Embryonic facial prominence (tissue), 1 donor: ENCODE results near the gene COL23A1.
"Not testable (repeated sequence)": the region's sequence is repeated elsewhere in the genome, so short reads cannot be mapped to it uniquely, and the experiment has no call there.

Experiments
- DNase-seq: peaks from one replicate; pipeline ENCODE4 v3.0.0-alpha.2; 2016; ENCODE audit errors: extremely low spot score

Gene COL23A1

GRCh38 chr5:178229861-178230260 is 360.3 kb downstream of the COL23A1 start:
- no peak for DNase-seq

GRCh38 chr5:178229111-178229510 is 361.1 kb downstream of the COL23A1 start:
- not testable (repeated sequence) for DNase-seq

- no peak for DNase-seq
Observed at GRCh38 chr5:178228609-178229008, 361.6 kb downstream of the COL23A1 start.

- no peak for DNase-seq
Observed at GRCh38 chr5:178227929-178228328, 362.3 kb downstream of the COL23A1 start.

- DNase-seq = no peak
Observed at GRCh38 chr5:178227138-178227659, 363.0 kb downstream of the COL23A1 start.

- no peak for DNase-seq
Observed at GRCh38 chr5:178225174-178225573, 365.0 kb downstream of the COL23A1 start.

GRCh38 chr5:178224403-178224802 is 365.8 kb downstream of the COL23A1 start:
- DNase-seq = no peak

- no peak for DNase-seq
Observed at GRCh38 chr5:178223828-178224335, 366.3 kb downstream of the COL23A1 start.

- DNase-seq = no peak
Observed at GRCh38 chr5:178223196-178223773, 366.9 kb downstream of the COL23A1 start.

GRCh38 chr5:178222292-178222691 is 367.9 kb downstream of the COL23A1 start:
- DNase-seq = no peak

- no peak for DNase-seq
Observed at GRCh38 chr5:178221853-178222252, 368.3 kb downstream of the COL23A1 start.

- no peak for DNase-seq
Observed at GRCh38 chr5:178221282-178221681, 368.9 kb downstream of the COL23A1 start.

GRCh38 chr5:178218827-178219226 is 371.4 kb downstream of the COL23A1 start:
- DNase-seq = no peak

- DNase-seq = no peak
Observed at GRCh38 chr5:178218237-178218776, 371.9 kb downstream of the COL23A1 start.

GRCh38 chr5:178216779-178217178 is 373.4 kb downstream of the COL23A1 start:
- no peak for DNase-seq

- DNase-seq = no peak
Observed at GRCh38 chr5:178216088-178216534, 374.1 kb downstream of the COL23A1 start.

GRCh38 chr5:178215280-178216002 is 374.8 kb downstream of the COL23A1 start:
- no peak for DNase-seq

- DNase-seq = no peak
Observed at GRCh38 chr5:178214160-178214803, 375.9 kb downstream of the COL23A1 start.

- no peak for DNase-seq
Observed at GRCh38 chr5:178213748-178214151, 376.4 kb downstream of the COL23A1 start.

- DNase-seq = no peak
Observed at GRCh38 chr5:178213003-178213461, 377.2 kb downstream of the COL23A1 start.

GRCh38 chr5:178212241-178213002 is 377.8 kb downstream of the COL23A1 start:
- no peak for DNase-seq
